Stimulated activated CD4-positive, alpha-beta T cell treated with anti-CD3 and anti-CD28 coated beads, Interleukin-4, amount 100 ng/mL, for 1 hour (primary cell): ENCODE measurements around the gene ZFYVE21.

Source experiments
- DNase-seq: peaks from one replicate; pipeline ENCODE4 v3.0.0-alpha.2; 2020

ZFYVE21 gene

DNA sequence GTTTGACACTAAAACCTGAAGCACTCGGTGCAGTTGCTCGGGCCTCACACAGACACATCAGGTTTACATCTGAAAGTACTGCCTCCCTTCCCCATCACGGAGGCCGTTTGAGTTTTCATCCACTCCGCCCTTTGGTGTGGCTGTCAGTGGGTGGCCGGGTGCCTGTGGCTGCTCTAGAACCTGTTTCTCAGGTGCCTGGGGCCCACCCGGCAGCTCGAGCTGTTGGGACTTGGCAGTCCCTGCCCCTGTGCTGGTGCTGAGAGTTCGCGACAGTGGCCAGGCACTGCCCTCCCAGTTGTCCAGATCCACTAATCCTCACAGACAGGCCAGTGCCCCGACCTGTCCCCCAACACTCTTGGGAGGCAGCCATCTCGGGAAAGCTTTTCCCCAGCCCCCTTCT lies 22.7 kb upstream of the ZFYVE21 start:
- no peak for DNase-seq

DNA sequence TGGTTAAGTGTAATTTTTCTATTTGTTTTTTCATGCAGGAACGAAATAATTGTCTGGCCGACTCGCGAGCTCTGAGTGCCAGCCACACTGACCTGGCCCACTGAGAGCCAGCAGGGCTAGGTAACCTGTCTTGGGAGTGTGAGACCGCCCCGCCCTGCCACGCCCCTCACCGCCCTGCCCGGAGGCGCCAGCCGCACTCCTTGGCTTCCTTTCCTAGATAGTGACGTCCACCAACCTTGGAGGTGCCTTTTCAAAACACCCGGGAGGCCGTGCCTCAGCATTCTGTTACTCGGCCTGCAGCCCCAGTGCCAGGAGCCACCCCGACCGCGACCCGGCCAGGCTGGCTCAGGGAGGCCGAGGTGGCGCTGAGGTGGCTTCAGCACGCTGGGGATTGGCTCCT lies 22.1 kb upstream of the ZFYVE21 start:
- no peak for DNase-seq

DNA sequence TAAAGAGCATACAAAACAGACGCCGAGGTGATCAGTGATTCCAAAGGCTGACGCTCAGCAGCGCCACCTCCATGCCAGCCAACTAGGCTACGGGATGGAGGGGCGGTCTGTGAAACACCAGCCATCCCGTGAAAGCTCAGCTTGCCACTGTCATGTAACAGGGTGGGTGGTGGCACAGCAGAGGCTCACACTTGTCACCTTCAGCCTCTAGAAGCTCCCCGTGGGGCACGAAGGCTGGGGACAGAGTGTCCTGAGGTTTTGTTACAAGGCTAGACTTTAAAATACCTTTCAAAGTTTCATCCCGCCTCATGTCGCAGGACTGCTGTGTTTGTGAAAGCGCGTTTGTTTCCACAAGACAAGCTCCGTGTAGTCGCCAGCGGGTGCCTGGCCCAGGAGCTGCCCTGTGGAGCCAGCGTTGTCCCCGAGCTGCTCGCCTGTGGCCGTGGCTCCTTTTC lies 21.0 kb upstream of the ZFYVE21 start:
- no peak for DNase-seq

DNA sequence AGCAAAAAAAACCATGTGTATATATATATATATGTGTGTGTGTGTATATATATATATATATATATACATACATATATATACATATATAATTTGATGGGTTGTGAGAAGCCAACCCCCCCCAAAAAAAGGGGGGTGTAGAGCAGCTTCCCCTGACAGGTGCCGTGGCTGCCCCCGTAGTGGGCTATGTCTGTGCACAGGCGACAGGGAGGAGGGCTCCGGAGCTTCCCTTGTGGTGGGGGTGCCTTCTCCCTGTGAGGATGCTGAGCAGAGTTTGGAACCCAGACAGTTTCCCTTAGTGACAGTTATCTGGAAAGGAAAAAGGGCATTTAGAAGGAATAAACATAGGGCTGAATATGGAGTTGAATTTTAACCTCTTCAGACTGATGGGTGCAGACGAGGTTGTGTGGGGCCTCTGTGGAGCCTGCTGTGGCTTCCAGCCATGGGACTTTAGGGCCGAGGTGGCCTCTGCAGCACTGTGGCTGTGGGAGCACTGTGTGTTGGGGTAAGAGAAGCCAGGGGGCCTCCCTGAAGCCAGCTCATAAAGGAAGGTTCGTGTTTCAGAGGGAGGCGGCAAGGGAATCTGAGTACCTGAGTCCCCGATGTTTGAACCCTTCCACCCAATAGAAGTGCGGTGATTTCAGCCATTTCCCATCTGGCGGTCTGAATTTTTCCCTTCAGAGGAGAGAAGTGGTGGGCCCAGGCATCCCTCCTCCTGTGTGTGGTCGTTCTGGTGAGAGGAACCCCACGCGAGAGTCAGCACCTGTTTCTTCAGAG lies 20.1 kb upstream of the ZFYVE21 start:
- DNase-seq = no peak

DNA sequence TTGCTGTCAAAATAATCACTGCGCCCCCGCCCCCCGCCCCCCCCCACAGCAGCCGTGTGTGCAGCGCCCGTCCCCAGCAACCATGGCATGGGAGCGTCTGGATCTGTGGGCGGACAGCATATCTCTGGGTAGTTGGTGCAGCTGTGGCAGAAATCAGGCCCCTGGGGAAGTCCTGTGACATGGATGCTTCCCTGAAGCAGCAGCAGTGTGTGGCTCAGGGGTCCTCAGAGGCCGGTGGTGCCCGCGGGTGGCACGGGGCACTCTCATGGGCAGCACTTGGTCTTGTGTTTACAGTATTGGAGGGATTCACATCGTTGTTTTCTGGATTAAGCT lies 19.6 kb upstream of the ZFYVE21 start:
- no peak for DNase-seq

DNA sequence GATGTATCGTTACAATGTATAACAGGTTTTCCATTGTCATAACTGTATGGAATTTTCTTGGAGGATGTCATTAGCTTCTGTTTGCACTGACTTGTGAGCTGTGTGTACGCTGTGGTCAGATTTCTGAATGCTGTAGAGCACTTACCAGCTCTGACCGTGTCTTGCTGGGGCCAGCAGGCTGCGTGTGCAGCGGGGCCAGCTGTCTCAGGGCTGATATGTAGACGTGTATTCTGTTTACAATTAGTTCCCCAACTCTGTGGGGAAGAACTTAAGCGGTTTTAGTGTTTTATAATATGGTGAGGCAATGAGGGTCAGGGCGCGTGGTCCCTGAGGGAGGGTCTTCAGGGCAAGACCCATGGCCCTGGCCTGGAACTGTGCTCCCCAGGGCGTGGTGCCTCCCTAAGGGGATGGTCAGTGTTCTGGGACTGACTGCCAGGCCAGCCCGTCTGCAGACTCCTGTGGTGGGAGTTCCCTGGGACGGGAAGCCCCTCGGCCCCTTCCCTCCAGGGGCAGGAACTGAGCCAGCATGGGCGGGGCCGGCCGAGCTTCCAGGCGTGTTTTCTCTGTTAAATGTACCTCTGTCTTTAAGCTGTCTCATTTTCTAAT lies 19.0 kb upstream of the ZFYVE21 start:
- DNase-seq = no peak

DNA sequence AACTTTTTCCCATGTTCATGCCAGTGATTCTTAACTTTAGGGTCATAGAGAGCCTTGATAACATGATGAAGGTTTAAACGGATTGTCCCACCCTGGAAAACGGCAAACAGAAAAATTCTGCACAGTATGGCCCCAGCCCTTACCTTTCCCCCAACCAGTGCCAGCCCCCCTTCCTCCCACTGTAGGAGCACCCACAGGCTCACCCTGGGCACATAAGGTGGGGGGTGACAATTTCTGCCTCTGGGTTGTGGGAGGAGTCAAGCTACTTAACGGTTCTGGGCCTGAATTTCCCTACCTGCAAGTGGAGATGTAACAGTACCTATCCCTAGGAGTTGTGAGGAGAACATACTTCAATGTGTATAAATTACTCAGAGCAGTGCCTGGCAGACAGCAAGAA lies 18.4 kb upstream of the ZFYVE21 start:
- DNase-seq = no peak

DNA sequence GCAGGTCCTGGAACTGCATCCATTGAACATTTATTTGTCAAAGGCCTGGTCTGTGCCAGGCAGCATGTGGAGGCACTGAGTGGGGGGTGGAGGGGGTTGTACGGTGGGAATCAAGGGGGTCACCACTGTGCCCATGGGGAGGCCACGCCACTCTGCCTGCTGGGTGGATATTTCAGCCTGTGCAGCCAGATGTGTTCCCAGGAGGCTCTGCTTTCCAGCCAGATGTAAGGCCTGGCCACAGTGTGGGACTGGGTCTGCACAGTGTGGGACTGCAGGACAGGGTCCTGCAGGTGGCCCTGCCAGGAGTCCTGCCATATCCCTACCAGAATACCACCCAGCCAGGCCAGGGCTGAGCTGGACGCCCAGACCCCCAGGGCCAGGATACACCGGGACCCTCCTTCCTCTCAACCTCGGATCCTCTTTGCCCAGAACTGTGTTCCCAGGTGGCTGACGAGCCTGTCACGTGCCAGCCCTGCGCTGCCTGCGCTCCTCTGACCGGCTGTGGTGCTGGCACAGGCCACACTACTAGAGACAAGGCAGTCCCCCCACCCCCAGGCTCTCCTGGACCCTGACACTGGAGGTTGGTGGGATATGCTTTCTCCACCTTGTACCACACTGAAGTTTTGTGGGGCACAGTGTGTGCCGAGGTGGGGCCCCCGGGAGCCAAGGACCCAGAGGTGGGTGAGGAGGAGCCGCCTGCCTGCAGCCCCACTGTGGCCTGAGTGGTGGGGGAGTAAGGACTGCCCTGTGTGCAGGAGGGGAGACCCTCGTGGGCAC lies 17.8 kb upstream of the ZFYVE21 start:
- no peak for DNase-seq

DNA sequence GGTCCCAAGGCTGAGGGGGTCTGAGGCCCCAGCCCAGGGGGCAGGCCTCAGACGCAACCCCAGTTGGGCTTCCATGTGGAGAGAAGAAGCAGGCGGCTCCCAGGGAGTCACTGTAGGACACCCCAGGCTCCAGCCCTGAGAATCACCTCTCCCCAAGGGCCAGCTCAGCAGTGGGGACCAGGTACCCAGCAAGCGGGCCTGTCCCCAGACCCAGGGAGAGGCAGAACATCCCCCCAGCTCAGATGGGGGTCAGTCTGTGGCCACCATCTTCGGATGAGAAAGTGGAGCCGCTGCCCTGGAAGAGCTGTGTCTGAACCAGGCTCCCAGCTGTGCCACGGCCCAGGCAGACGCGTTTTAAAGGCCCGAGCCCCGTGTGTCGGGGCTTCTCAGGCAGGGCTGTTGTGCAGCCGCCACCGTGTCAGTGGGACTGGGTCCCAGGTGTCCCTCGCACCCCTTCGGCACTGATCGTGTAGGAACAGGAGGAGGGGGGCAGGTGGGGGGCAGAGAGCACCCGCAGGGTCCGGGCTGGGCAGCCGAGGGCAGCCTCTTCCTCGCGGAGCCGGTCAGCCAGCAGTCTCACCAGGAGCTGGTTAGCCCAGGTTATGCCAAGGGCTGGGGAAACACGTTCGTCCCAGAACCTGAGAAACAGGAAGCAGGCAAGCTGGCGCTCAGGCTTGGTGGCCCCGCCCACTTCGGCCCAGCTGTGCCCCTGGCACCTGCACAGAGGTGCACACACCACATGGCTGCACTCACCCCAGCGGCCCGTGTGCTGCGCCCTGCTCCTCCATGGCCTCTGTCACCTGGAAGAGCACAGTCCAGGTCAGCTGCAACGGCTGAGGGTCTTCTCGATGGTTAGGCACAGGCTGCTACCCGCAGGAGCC lies 17.0 kb upstream of the ZFYVE21 start:
- no peak for DNase-seq

DNA sequence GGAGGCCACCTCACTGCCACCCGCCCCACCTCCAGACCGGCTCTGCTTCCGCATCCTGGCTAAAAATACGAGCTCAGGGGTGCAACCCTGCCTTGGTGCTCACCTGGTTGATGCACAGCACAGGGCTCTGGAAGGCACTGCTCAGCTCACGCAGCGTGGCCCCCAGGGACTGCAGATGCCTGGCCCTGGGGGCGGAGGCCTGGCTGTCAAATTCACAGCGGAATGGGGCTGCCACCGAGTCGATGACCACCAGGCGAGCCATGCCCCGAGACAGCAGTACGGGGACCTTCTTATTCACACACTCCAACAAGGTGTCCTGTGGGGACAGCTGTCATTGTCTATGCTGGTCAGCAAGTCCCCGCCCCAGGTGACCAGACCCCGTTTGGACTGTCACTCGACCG lies 16.3 kb upstream of the ZFYVE21 start:
- no peak for DNase-seq

DNA sequence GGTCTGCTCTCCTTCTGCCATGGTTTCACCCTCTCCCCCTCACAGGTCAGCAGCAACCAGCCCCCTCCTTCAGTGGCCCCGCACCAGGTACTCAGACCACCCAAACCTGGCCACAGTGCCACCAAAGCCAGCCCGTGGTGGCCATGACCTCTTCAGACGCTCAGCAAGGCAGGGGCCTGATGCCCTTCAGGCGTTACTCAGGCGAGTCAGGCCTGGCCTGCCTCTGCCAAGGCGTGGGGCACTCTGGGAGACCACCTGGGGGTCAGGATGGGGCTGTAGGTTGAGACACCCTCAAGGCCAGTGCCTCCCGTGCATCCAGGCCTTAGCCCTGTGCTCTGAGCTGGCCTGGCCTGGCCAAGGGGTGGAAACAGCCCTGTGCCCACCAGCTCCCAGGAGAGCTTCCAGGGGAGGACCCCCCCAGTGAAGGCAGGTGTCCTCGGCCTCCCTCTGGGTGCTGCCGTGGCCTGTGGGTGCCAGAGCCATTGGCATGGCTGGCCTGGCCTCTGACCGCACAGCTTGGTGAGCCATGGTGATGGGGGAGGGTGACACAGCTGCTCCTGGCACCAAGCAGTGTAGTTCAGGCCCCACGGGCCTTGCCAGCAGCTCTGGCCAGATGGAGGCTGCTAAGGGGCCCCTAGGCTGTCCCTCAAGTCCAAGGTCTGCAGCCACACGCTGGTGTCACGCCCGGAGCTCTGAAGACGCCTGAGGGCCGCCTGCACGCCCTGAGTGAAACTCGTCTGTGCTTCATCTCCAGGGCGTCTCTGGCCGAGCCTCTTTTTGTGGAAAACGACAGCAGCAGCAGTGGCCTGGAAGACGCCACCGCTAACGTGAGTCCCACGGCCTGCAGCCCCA lies 15.5 kb upstream of the ZFYVE21 start:
- no peak for DNase-seq

DNA sequence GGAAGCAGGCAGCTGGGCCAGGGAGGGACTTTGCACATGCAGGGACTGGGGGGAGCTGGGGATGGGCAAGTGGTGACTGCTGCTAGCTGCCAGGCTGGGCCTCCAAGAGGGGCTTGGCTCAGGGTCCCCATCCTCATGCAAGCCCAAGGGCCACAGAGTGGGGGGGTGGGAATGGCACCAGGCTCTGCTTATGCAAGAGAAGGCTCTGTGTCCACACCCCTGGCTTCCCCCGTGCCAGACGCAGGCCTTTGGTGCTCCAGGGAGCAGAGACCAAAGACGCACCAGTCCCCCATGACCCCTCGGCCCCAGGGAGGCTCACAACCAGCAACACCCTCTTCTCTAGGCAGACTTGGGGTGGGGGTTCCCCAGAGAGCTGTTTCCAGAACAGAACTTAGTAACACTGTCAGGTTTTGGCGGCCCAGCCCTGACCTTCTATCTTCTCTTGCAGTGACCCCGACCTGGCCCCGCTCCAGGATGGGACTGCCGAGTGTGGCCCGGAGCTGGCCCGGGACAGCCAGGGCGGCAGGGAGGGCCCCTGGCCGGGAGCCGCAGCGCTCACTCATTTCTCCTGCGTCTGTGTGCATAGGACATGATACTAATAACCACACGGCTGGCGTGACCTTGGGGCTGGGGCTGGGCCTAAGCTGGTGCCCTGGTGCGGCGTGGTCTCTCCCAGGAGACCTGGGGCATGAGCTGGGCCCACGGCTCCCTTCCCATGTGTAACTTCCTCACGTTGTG lies 14.7 kb upstream of the ZFYVE21 start:
- no peak for DNase-seq

DNA sequence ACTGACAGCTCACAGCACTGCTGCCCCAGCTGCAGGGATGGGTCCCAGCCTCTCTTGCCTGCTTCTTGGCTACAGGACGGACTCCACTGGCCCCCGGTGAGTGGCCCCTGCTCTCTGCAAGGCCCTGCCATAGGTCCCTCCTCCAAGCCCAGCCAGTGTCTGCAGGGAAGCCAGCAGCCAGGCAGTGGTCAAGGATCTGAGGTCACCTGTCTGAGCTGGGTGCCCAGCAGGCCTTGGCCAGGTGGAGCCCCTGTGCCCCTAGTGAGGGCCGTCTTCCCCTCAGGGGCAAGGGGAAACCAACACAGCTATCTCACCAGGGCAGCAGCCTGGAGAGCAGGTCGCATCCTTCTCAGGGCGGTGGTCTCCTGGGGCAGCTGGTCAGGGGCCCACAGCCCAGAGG lies 13.5 kb upstream of the ZFYVE21 start:
- DNase-seq = no peak

DNA sequence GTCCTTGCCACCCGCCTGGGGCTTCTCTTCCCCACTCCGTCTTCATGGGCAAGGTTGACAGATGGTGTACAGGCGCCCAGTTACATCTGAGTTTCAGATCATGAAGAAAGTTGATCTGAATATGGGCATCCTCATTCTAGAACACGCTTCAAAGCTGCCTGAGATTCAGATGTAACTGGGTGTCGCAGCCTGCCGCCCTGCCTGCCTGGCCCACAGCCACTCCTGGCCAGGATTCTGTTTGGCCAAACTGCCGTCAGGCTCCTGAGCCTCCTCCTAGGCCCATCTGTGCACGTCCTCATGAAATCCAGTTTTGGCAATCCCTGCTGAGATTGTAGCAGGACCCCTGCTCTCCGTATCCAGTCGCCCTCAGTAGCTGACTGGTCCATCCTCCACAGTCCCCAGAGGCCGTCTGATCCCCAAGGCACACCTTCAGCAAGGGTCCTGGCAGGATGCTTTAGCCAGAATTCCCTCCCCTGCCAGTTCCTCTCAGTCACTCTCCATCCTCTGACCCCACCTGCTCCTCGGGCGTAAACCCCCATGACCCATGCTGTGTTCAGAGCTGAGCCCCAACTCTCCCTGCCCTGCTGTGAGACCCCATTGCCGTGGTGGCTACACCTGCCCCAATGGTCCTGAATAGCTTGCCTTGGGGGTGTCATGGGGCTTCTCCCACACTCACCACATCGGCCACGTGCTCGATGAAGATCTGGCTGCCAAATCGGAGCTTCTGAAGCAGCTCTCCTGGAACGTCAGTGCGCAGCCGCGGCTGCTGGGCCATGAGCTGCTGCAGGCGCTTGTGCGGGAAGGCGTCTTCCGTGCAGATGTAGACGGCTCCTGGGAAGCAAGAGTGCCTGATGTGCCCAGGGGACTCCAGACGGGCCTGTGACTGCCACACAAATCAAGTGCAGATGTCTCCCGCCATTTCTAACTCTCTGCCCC lies 12.8 kb upstream of the ZFYVE21 start:
- no peak for DNase-seq

DNA sequence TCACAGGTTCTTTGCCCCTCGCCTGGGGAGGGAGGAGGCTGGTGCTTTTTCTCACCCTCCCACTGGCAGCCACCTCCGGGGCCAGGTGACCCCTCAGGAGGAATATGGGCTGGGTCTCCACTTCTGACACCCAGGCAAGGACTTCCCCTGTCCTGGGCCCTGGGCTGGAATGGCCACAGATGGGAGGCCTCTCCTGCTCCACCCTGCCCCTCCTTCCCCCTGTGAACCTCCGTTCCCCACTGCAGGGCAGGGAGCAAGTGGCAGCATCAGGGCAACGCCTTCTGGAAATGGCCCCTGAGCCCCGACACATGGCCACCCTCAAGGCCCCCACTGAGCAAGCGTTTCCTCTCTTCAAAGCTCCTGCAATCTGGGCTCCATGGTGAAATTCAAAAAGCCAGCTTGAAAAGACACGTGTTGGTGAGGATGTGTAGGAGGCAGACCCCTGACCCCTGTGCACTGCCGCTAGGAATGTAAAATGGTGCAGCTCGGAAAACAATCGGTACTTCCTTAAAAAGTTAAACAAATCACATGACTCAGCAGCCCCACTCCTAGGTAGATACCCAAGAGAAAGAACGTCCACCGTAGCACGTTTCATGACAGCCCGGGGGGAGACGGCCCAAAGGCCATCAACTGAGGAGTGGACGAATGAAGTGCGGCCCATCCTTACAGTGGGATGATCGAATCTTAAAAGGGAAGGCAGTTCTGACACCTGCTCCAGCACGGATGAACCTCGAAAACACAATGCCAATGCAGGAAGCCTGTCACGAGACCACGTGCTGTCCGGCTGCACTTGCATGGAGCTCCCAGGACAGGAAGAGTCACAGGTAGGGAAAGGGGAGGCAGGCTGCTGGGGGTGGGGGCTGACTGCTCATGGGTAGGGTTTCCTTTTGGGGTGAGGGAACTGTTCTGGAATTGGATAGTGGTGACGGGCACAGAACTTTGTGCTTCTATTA lies 11.9 kb upstream of the ZFYVE21 start:
- no peak for DNase-seq

DNA sequence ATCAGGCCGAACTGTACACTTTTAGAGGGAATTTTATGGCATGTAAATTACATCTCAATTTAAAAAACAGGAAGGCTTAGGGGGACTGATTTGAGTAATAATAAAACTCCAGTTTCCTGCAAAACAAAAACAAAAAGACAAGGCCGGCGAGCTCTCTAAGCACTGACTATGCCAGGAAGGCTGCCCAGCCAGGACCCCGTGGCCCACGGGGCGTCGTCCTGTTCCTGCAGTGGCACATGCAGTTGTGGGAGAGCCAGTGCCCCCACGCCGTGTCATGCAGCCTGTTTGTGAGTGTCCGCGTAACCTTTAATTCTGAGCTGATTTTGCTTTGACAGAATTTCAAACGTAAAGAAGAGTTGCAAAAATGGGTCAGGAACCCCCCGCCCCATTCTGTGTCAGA lies 10.9 kb upstream of the ZFYVE21 start:
- DNase-seq = no peak

DNA sequence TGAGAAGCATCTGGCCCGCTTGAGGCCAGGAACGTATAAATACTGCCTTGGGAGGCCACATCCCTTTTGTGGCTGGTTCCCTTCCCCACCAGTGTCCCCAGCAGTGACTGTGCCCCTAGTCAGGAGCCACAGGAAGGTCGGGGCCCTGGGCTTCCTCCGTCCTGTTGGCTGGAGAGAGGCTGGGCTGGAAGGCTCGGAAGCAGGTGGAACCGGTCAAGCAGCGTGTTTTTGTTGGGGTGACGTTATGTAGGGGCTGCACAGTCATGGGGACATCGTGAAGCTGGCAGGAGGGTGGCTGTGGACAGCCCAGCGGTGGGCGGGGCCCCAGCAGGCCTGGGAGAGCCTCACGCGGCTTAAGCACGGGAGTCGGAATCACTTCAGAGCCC lies 10.5 kb upstream of the ZFYVE21 start:
- no peak for DNase-seq

DNA sequence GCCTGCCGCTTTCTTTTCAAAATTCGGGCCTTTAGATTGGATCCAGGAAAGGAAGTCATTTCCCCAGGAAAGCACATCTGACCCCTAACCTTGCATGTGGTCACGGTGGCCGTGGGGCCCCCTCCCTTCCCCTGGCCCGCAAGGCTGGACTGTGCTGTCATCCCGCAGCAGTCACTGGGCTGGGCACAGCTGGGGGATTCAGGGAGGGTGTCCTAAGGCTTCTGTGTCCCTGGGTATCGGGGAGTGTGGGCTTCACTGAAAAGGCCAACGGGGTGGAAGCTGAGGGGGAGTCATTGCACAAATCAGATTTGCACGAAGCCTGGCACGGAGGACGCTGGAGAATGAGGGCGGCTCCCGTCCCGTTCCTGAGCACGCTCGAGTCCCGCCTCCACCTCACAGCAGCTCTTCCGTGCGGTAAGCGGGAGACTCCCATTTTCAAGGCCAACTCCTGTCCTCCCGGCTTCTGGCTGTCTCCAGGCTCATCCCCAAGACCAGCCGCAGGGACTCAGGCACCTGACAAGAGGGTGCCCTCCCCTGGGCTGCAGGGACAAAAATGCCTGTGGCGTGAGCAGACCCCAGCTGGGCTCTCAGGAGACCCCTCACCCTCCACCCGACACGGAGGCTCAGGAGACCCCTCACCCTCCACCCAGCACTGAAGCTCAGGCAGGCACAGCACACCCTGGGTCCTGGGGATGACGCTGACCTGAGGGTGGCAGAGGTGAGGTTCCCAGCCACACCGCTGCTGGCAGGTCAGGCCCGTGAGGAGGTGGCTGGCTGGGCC lies 9.9 kb upstream of the ZFYVE21 start:
- DNase-seq = no peak
